Mammary epithelial cell (primary cell): ENCODE measurements around the gene AGFG2.

ENCODE experiments used
- EZH2 ChIP-seq: IDR thresholded peaks from 2 replicates; pipeline ENCODE4 v1.6.1; 2012; ENCODE audit warnings: low read length, inconsistent platforms, borderline replicate concordance
- TF ChIP-seq, protein P1 (sequence below), 2 donors: IDR thresholded peaks in 1 of 2; conservative IDR thresholded peaks in 1 of 2; 2 replicates each; pipeline ENCODE4 v1.5.1; 2011 to 2012; ENCODE audit warnings: inconsistent platforms in 2 of 2, low read length in 2 of 2, mild to moderate bottlenecking in 2 of 2, control low read depth in 1 of 2, low read depth in 1 of 2; ENCODE audit not compliant: insufficient read depth in 1 of 2; ENCODE audit errors: extremely low read depth in 1 of 2

- TF ChIP-seq, protein P1, sequence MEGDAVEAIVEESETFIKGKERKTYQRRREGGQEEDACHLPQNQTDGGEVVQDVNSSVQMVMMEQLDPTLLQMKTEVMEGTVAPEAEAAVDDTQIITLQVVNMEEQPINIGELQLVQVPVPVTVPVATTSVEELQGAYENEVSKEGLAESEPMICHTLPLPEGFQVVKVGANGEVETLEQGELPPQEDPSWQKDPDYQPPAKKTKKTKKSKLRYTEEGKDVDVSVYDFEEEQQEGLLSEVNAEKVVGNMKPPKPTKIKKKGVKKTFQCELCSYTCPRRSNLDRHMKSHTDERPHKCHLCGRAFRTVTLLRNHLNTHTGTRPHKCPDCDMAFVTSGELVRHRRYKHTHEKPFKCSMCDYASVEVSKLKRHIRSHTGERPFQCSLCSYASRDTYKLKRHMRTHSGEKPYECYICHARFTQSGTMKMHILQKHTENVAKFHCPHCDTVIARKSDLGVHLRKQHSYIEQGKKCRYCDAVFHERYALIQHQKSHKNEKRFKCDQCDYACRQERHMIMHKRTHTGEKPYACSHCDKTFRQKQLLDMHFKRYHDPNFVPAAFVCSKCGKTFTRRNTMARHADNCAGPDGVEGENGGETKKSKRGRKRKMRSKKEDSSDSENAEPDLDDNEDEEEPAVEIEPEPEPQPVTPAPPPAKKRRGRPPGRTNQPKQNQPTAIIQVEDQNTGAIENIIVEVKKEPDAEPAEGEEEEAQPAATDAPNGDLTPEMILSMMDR (conservative IDR thresholded peaks at IDR 0.05 in 1 of 2, IDR thresholded peaks at IDR 0.05 in 1 of 2; ENCODE audit: extremely low read depth in 1 of 2, insufficient read depth in 1 of 2, low read depth in 1 of 2, low read length in 2 of 2), result no peak
- no peak for TF ChIP-seq EZH2
These were observed 13.5 kb downstream of the AGFG2 start for GRCh38 chr7:100552532-100552931.
